ENCODE results near the gene SLF2.

GRCh38 chr10:100913470-100913865, 705 bp downstream of the SLF2 start:
- no peak for TF ChIP-seq YY1 (IDR thresholded peaks at IDR 0.05; ENCODE audit: insufficient read depth, insufficient read length)
- no peak for TF ChIP-seq SUZ12 (IDR thresholded peaks at IDR 0.05; ENCODE audit: extremely low read depth, insufficient read depth, insufficient read length)
